NK-92 treated with Interleukin-12 subunit alpha and Interleukin-12 subunit beta, amount 100 ng/mL, for 24 hours (cell line): ENCODE data around the gene GJB6.

ENCODE experiments used
- DNase-seq: peaks from one replicate; lab custom pipeline; 2025; lab: John Stamatoyannopoulos, UW

GJB6 gene

DNA sequence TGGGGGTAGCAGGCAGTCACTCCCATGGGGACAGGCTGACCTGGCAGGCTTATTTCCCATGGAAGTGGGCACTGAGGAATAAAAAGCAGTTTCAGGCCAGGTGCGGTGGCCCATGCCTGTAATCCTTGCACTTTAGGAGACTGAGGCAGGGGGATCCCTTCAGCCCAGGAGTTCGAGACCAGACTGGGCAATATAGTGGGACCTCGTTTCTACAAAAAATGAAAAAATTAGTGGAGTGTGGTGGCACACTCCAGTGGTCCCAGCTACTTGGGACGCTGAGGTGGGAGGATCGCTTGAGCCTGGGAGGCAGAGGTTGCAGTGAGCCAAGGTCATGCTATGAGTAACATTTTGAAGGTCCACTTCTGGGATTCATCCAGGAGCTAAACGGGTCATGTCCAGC, 45.3 kb downstream of the GJB6 start:
- DNase-seq = no peak

- no peak for DNase-seq
Measured at GRCh38 chr13:20185366-20186056, 46.6 kb downstream of the GJB6 start.

GRCh38 chr13:20182231-20182846, 49.8 kb downstream of the GJB6 start:
- peak; percentile 39 for DNase-seq

GRCh38 chr13:20181188-20181587, 50.9 kb downstream of the GJB6 start:
- no peak for DNase-seq

GRCh38 chr13:20178156-20178555, 54.0 kb downstream of the GJB6 start:
- no peak for DNase-seq

DNA sequence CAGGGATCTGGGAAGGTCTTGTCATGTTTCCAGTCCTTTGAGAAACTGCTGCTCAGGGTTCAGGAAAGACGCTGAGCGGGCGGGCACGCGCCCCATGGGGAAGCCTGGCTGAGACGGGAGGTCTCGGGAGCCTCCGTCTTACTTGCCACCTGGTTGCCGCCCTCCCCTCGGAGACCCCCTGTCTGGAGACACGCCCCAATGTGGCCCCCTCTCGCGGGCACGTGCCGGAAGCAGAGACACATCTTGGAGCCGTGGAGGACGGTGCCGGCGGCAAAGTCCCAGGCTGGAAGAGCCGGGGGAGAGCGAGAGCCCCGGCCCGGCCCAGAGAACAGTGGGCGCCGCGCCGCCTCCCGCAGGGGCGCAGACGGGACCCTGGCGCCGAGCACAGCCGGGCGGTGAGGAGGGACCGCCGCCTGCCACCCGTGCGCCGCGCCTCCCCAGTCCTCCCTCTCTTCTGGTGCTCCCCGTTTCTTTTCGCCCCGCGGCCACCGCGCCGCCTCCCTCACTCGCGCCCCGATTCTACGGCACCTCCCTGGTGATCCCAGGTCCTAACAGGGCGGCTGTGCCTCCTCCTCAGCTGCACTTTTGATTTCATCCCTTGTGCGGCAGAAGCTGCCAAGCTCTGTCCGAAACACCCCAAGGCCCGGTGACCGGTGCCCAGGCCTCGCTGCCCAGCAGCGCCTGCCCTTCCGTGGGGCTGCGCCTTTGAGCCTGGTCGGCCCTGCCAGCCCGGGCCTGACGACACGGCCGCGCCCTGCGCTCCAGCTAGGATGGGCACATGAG, 54.9 kb downstream of the GJB6 start:
- no peak for DNase-seq

DNA sequence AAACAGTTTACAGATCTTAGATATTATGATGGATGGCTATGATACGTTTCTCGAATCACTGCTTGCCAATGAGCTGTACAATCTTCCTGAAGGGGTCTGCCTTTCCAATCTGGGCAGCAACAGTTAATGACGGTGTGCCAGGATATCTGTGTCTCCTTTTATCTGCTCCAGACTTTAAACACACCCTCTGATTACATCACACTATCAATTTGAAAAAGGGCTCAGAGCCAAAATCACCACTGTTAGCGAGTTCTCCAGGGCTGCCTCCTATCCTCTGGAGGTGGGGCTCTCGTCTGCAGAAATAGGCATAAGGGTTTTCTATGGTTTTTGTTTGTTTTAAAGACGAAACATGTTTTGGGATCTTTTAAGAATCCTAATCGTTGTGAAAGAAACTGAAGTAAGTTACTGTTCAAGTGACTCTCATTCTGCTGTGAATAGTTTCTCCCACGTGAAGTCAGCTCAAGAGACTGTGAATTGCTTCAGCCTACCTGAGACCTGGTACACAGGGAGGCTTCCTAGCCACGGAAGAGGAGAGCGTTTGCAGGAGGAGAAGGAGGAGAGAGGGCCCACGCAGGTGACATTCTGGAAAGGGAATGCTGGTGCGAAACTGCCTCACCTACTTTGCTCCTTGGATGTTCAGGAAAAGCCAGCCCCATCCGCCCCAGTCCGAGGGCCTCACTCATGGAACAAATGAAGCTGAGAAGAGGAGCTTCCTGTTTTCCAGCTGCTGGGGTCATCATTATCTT, 56.0 kb downstream of the GJB6 start:
- no peak for DNase-seq

- no peak for DNase-seq
Measured at GRCh38 chr13:20175406-20175794, 56.7 kb downstream of the GJB6 start.

- DNase-seq = peak; percentile 75
Measured at GRCh38 chr13:20174656-20175405, 57.3 kb downstream of the GJB6 start.

- no peak for DNase-seq
Measured at GRCh38 chr13:20173116-20173746, 58.9 kb downstream of the GJB6 start.
